ENCODE results near the gene GNB1L. TPM values are rescaled to one million over a fixed set of nuclear protein-coding genes. Genes with fewer than 3 reads are reported as not detected.
A peak's percentile ranks its signal among the peaks of the same experiment; 100 is the strongest.

GNB1L gene
- total and polyA plus RNA-seq, 9 of the 15 experiments (the other 6 are each of a cell fraction or from before 2014, with no cell fraction given), result 0.56 to 50.5 (median 10.2) TPM

GRCh38 chr22:19892257-19892879, 37.7 kb upstream of the GNB1L start (continued):
- TF ChIP-seq ZEB2 (IDR thresholded peaks at IDR 0.05) (no peak), SAFB (IDR thresholded peaks at IDR 0.05; ENCODE audit: borderline replicate concordance, low read depth, low read length) (no peak), ID3 (CRISPR knock-in tag; IDR thresholded peaks at IDR 0.05) (no peak), ID3 (tag; IDR thresholded peaks at IDR 0.05) (no peak), GTF2B (IDR thresholded peaks at IDR 0.05; ENCODE audit: extremely low read depth, insufficient read length) (no peak), IRF2 (CRISPR knock-in tag; IDR thresholded peaks at IDR 0.05) (no peak), PCBP1 (IDR thresholded peaks at IDR 0.05; ENCODE audit: low read depth, low read length, poor library complexity, severe bottlenecking) (no peak), ZNF561 (CRISPR knock-in tag; conservative IDR thresholded peaks at IDR 0.05) (no peak), ZNF76 (CRISPR knock-in tag; IDR thresholded peaks at IDR 0.05; ENCODE audit: borderline replicate concordance) (no peak), BRCA1 (IDR thresholded peaks at IDR 0.05) (no peak), BRCA1 (CRISPR knock-in tag; IDR thresholded peaks at IDR 0.05) (no peak), ZC3H11A (IDR thresholded peaks at IDR 0.05; ENCODE audit: low read depth, low read length) (no peak), NUFIP1 (IDR thresholded peaks at IDR 0.05; ENCODE audit: partially characterized antibody) (no peak), POLR2G (IDR thresholded peaks at IDR 0.05; ENCODE audit: low read depth, low read length) (peak; percentile 57; the same call in 1 of the 2 replicates), ESRRA (IDR thresholded peaks at IDR 0.05; ENCODE audit: borderline replicate concordance, low read depth) (peak; percentile 61), CREM (IDR thresholded peaks at IDR 0.05; ENCODE audit: low read depth) (peak; percentile 43; the same call in 1 of the 2 replicates), ZNF449 (CRISPR knock-in tag; IDR thresholded peaks at IDR 0.05) (no peak), KAT2B (IDR thresholded peaks at IDR 0.05; ENCODE audit: low read depth, low read length) (no peak), ZKSCAN1 (IDR thresholded peaks at IDR 0.05; ENCODE audit: low read depth, low read length) (0 out of 2 replicates have a peak, but pooled peaks have one; percentile 1), ARID3B (CRISPR knock-in tag; IDR thresholded peaks at IDR 0.05; ENCODE audit: borderline replicate concordance) (no peak), FOXA3 (CRISPR knock-in tag; conservative IDR thresholded peaks at IDR 0.05 in 1 of 2, IDR thresholded peaks at IDR 0.05 in 1 of 2) (no peak), CREB1 (IDR thresholded peaks at IDR 0.05) (peak; percentile 45; the same call in 1 of the 2 replicates), CREB1 (CRISPR knock-in tag; IDR thresholded peaks at IDR 0.05) (no peak), HMGXB4 (CRISPR knock-in tag; IDR thresholded peaks at IDR 0.05) (no peak; the same call in none of the 2 replicates)
